ENCODE results near the gene ZMAT5.

DNA sequence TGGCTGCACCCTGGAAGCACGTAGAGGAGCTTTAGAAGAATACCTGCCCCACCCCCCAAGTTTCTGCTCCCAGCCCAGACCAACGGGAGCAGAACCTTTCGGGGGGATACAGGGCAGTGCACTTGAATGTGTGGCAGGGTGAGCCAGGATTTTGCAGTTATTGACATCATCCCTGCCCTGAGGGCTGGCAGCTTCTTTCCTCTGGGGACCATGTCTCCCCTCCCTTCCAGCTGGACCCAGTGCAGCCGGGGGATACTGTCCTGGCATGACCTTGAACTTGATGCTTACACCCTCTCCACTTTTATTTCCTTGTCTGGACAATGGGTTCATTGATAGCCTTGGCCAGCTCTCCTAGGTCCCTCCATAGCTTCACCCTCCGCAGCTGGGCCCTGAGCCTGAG lies 51.1 kb downstream of the ZMAT5 start:
- TF ChIP-seq, protein P1, sequence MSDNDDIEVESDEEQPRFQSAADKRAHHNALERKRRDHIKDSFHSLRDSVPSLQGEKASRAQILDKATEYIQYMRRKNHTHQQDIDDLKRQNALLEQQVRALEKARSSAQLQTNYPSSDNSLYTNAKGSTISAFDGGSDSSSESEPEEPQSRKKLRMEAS (IDR thresholded peaks at IDR 0.05): no peak
- TF ChIP-seq ZBTB7A (IDR thresholded peaks at IDR 0.05; ENCODE audit: low read depth) (no peak), YY1 (IDR thresholded peaks at IDR 0.05; ENCODE audit: low read depth) (no peak), EGR1 (IDR thresholded peaks at IDR 0.05) (no peak), EP300 (IDR thresholded peaks at IDR 0.05; ENCODE audit: borderline replicate concordance) (no peak), NFIC (IDR thresholded peaks at IDR 0.05) (no peak), TAF1 (IDR thresholded peaks at IDR 0.05; ENCODE audit: low read depth) (no peak), CREB1 (IDR thresholded peaks at IDR 0.05; ENCODE audit: low read depth) (no peak), TCF12 (IDR thresholded peaks at IDR 0.05; ENCODE audit: low read depth) (no peak), RAD21 (IDR thresholded peaks at IDR 0.05; ENCODE audit: low read depth) (no peak), CEBPB (IDR thresholded peaks at IDR 0.05) (no peak), FOXM1 (IDR thresholded peaks at IDR 0.05; ENCODE audit: borderline replicate concordance, low read depth) (no peak), TEAD4 (IDR thresholded peaks at IDR 0.05) (no peak)
- TF ChIP-seq, protein P2, sequence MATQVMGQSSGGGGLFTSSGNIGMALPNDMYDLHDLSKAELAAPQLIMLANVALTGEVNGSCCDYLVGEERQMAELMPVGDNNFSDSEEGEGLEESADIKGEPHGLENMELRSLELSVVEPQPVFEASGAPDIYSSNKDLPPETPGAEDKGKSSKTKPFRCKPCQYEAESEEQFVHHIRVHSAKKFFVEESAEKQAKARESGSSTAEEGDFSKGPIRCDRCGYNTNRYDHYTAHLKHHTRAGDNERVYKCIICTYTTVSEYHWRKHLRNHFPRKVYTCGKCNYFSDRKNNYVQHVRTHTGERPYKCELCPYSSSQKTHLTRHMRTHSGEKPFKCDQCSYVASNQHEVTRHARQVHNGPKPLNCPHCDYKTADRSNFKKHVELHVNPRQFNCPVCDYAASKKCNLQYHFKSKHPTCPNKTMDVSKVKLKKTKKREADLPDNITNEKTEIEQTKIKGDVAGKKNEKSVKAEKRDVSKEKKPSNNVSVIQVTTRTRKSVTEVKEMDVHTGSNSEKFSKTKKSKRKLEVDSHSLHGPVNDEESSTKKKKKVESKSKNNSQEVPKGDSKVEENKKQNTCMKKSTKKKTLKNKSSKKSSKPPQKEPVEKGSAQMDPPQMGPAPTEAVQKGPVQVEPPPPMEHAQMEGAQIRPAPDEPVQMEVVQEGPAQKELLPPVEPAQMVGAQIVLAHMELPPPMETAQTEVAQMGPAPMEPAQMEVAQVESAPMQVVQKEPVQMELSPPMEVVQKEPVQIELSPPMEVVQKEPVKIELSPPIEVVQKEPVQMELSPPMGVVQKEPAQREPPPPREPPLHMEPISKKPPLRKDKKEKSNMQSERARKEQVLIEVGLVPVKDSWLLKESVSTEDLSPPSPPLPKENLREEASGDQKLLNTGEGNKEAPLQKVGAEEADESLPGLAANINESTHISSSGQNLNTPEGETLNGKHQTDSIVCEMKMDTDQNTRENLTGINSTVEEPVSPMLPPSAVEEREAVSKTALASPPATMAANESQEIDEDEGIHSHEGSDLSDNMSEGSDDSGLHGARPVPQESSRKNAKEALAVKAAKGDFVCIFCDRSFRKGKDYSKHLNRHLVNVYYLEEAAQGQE (IDR thresholded peaks at IDR 0.05; ENCODE audit: low read depth): no peak
